SK-N-SH (cell line): ENCODE results near the gene SHE. TPM values are rescaled to one million over a fixed set of nuclear protein-coding genes. Genes with fewer than 3 reads are reported as not detected.

Source experiments
- CTCF ChIA-PET: fragments of 300-600, 350-600 bp; formaldehyde crosslinking; extraction: SDS; loops from one replicate; lab custom pipeline; 2021; lab: Yijun Ruan, JAX
- POLR2A ChIA-PET: fragments of 350-600 bp; sonication (Branson Sonifier 250); formaldehyde crosslinking; extraction: SDS; loops from one replicate; lab custom pipeline; 2020; ENCODE audit warnings: antibody characterized with exemption, inconsistent platforms; lab: Yijun Ruan, JAX
- DNase-seq: peaks from one replicate; pipeline ENCODE4 v3.0.0; 2012
- H2AFZ ChIP-seq: fragments of 200-600 bp; sonication (generic); 2 replicates; pipeline ENCODE4 v1.8.1; 2016; ENCODE audit warnings: antibody characterized with exemption, mild to moderate bottlenecking, low read depth
- H3F3A ChIP-seq: fragments of 200-600 bp; sonication (generic); replicated peaks from 2 replicates; pipeline ENCODE3; 2016; ENCODE audit warnings: antibody characterized with exemption, mild to moderate bottlenecking; ENCODE audit not compliant: insufficient read depth
- H3K27ac ChIP-seq, 2 experiments: fragments of 200-500 bp in 1 of 2; fragments of 200-600 bp in 1 of 2; sonication (Bioruptor generic) in 1 of 2; sonication (generic), shearing (Covaris generic) in 1 of 2; 2 replicates each; pipeline versions ENCODE4 v1.5.1 to v1.6.1; 2014 to 2016; ENCODE audit warnings: low read depth in 2 of 2, inconsistent platforms in 1 of 2, low read length in 1 of 2, mild to moderate bottlenecking in 1 of 2, mixed read lengths in 1 of 2
- H3K27me3 ChIP-seq: fragments of 200-600 bp; sonication (generic), shearing (Covaris generic); 2 replicates; pipeline ENCODE4 v1.6.1; 2016; ENCODE audit warnings: mixed run types; ENCODE audit not compliant: insufficient read depth
- H3K36me3 ChIP-seq, 2 experiments: fragments of 200-500 bp in 1 of 2; fragments of 200-600 bp in 1 of 2; sonication (Bioruptor generic) in 1 of 2; sonication (generic) in 1 of 2; replicated peaks in 1 of 2; 2 replicates each; pipeline versions ENCODE3 to v1.5.1; 2014 to 2016; ENCODE audit warnings: low read length in 1 of 2, mild to moderate bottlenecking in 1 of 2; ENCODE audit not compliant: insufficient read depth in 2 of 2, control insufficient read depth in 1 of 2
- H3K4me1 ChIP-seq, 2 experiments: fragments of 200-500 bp in 1 of 2; fragments of 200-600 bp in 1 of 2; sonication (Bioruptor generic) in 1 of 2; sonication (generic), shearing (Covaris generic) in 1 of 2; 2 replicates each; pipeline versions ENCODE4 v1.5.1 to v1.6.1; 2014 to 2016; ENCODE audit warnings: low read depth in 1 of 2, low read length in 1 of 2, mixed run types in 1 of 2; ENCODE audit not compliant: insufficient read depth in 2 of 2, control insufficient read depth in 1 of 2
- H3K4me2 ChIP-seq: fragments of 200-600 bp; sonication (generic), shearing (Covaris generic); 2 replicates; pipeline ENCODE4 v1.6.1; 2017; ENCODE audit warnings: mixed run types
- H3K4me3 ChIP-seq, 2 experiments: fragments of 200-500 bp in 1 of 2; fragments of 200-600 bp in 1 of 2; sonication (Bioruptor generic) in 1 of 2; sonication (generic), shearing (Covaris generic) in 1 of 2; 2 replicates each; pipeline versions ENCODE4 v1.5.1 to v1.8.1; 2014 to 2016; ENCODE audit warnings: low read depth in 2 of 2, inconsistent platforms in 1 of 2, low read length in 1 of 2, mild to moderate bottlenecking in 1 of 2, mixed read lengths in 1 of 2, moderate library complexity in 1 of 2
- H3K79me2 ChIP-seq: fragments of 200-600 bp; sonication (generic); 2 replicates; pipeline ENCODE4 v1.8.1; 2017; ENCODE audit warnings: mild to moderate bottlenecking; ENCODE audit not compliant: insufficient read depth
- H3K9ac ChIP-seq: fragments of 200-600 bp; sonication (generic); 2 replicates; pipeline ENCODE4 v1.6.1; 2017; ENCODE audit warnings: mixed run types
- H3K9me2 ChIP-seq: fragments of 200-600 bp; sonication (generic); 2 replicates; pipeline ENCODE4 v1.6.1; 2017; ENCODE audit warnings: mixed run types
- H3K9me3 ChIP-seq: fragments of 200-600 bp; sonication (generic); 2 replicates; pipeline ENCODE4 v1.6.1; 2017; ENCODE audit warnings: mixed run types, mild to moderate bottlenecking, moderate library complexity
- H4K20me1 ChIP-seq: fragments of 200-600 bp; sonication (generic); 2 replicates; pipeline ENCODE4 v1.6.1; 2017; ENCODE audit warnings: mild to moderate bottlenecking, mixed run types; ENCODE audit not compliant: insufficient read depth
- CHD2 ChIP-seq: fragments of 150-350 bp; IDR thresholded peaks from 2 replicates; pipeline ENCODE4 v1.6.1; 2018; ENCODE audit warnings: low read length; ENCODE audit not compliant: partially characterized antibody
- ELF1 ChIP-seq: IDR thresholded peaks from 2 replicates; pipeline ENCODE4 v1.4.0; 2012
- FOSL2 ChIP-seq: IDR thresholded peaks from 2 replicates; pipeline ENCODE4 v1.4.0; 2012; ENCODE audit warnings: low read depth, mild to moderate bottlenecking, moderate library complexity, borderline replicate concordance
- GABPA ChIP-seq: IDR thresholded peaks from 2 replicates; pipeline ENCODE4 v1.4.0; 2012; ENCODE audit warnings: low read depth, mild to moderate bottlenecking
- JUND ChIP-seq: IDR thresholded peaks from 2 replicates; pipeline ENCODE4 v1.4.0; 2012
- MXI1 ChIP-seq: IDR thresholded peaks from 2 replicates; pipeline ENCODE4 v1.6.1; 2012; ENCODE audit warnings: mild to moderate bottlenecking, low read depth, low read length, improper control_type of control experiment
- NFIC ChIP-seq: IDR thresholded peaks from 2 replicates; pipeline ENCODE4 v1.4.0; 2012; ENCODE audit warnings: borderline replicate concordance
- NRF1 ChIP-seq: IDR thresholded peaks from 2 replicates; pipeline ENCODE4 v1.6.1; 2012; ENCODE audit warnings: low read depth, mild to moderate bottlenecking, low read length
- POLR2AphosphoS5 ChIP-seq: IDR thresholded peaks from 2 replicates; pipeline ENCODE4 v1.6.1; 2012; ENCODE audit warnings: low read depth, low read length
- RAD21 ChIP-seq: IDR thresholded peaks from 2 replicates; pipeline ENCODE4 v1.6.1; 2012; ENCODE audit warnings: mild to moderate bottlenecking, low read length
- SIN3A ChIP-seq: IDR thresholded peaks from 2 replicates; pipeline ENCODE4 v1.6.1; 2012; ENCODE audit warnings: low read depth, mild to moderate bottlenecking, low read length, moderate library complexity, borderline replicate concordance
- TAF1 ChIP-seq: IDR thresholded peaks from 2 replicates; pipeline ENCODE4 v1.6.1; 2012; ENCODE audit warnings: low read depth, mild to moderate bottlenecking, low read length, moderate library complexity, borderline replicate concordance
- TCF12 ChIP-seq: IDR thresholded peaks from 2 replicates; pipeline ENCODE4 v1.4.0; 2012
- WGBS: methylation state at CpG from one replicate; pipeline ENCODE4 v1.1.6; 2017; ENCODE audit warnings: low lambda C conversion rate; 5-methylcytosine and 5-hydroxymethylcytosine counted together
- polyA plus RNA-seq, 3 experiments: library from polyadenylated mRNA; depleted of rRNA; stranded (reverse); fragments of >200 nt; gene quantifications; 2 replicates each; pipeline ENCODE4 v1.2.3, GENCODE V29; 2012
- TF ChIP-seq, protein P1 (sequence below): IDR thresholded peaks from 2 replicates; pipeline ENCODE4 v1.4.0; 2012; ENCODE audit warnings: low read depth
- TF ChIP-seq, protein P2 (sequence below): IDR thresholded peaks from 2 replicates; pipeline ENCODE4 v1.4.0; 2012; ENCODE audit warnings: low read depth, borderline replicate concordance
- TF ChIP-seq, protein P3 (sequence below): IDR thresholded peaks from 2 replicates; pipeline ENCODE4; 2012
- TF ChIP-seq, protein P4 (sequence below): fragments of 200-600 bp; sonication (generic); IDR thresholded peaks from 2 replicates; pipeline ENCODE4 v1.6.1; 2017; ENCODE audit warnings: antibody characterized with exemption, mild to moderate bottlenecking, moderate library complexity

Gene SHE
- polyA plus RNA-seq, 1 of the 3 experiments (the other 2 are of a cell fraction): not detected

DNA sequence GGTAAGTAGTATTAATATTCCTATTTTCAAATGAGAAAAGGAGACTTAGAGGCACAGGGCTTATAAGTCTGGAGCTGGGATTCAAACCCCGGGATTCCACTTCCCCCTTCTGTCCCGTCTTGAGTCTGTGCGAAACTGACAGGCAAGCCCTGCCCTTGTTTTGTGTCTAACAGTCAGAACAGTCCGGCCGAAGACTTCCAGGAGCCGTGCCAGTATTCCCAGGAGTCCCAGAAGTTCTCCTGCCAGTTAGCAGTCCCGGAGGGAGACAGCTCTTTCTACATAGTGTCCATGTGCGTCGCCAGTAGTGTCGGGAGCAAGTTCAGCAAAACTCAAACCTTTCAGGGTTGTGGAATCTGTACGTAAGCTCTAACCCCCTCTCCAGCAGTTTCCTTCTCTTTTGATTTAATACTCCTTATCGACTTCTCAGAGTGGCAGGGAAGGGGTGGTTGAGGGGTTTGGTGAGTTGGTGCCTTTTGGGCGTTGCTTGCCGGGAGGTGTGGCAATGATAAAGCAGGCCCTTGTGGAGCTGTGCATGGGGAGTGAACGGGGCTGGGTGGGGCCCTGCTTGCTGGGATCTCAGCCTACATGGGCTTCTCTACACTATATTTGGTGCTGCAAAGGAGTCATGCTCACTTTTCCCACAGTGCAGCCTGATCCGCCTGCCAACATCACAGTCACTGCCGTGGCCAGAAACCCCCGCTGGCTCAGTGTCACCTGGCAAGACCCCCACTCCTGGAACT lies 67.7 kb downstream of the SHE start:
- POLR2A ChIA-PET: interaction anchor here (0.6 kb wide), 1 partner anchor 43 kb away, joined by 6 read pairs; no protein-coding TSS in a partner anchor
- TF ChIP-seq NFIC (no peak), ELF1 (no peak), RAD21 (no peak), POLR2AphosphoS5 (no peak), CHD2 (no peak), TAF1 (no peak), FOSL2 (no peak), NRF1 (no peak), GABPA (no peak), SIN3A (no peak), JUND (no peak), MXI1 (no peak), TCF12 (no peak)
- TF ChIP-seq, protein P1, sequence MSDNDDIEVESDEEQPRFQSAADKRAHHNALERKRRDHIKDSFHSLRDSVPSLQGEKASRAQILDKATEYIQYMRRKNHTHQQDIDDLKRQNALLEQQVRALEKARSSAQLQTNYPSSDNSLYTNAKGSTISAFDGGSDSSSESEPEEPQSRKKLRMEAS: no peak
- TF ChIP-seq, protein P2, sequence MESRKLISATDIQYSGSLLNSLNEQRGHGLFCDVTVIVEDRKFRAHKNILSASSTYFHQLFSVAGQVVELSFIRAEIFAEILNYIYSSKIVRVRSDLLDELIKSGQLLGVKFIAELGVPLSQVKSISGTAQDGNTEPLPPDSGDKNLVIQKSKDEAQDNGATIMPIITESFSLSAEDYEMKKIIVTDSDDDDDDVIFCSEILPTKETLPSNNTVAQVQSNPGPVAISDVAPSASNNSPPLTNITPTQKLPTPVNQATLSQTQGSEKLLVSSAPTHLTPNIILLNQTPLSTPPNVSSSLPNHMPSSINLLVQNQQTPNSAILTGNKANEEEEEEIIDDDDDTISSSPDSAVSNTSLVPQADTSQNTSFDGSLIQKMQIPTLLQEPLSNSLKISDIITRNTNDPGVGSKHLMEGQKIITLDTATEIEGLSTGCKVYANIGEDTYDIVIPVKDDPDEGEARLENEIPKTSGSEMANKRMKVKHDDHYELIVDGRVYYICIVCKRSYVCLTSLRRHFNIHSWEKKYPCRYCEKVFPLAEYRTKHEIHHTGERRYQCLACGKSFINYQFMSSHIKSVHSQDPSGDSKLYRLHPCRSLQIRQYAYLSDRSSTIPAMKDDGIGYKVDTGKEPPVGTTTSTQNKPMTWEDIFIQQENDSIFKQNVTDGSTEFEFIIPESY: no peak
- TF ChIP-seq, protein P3, sequence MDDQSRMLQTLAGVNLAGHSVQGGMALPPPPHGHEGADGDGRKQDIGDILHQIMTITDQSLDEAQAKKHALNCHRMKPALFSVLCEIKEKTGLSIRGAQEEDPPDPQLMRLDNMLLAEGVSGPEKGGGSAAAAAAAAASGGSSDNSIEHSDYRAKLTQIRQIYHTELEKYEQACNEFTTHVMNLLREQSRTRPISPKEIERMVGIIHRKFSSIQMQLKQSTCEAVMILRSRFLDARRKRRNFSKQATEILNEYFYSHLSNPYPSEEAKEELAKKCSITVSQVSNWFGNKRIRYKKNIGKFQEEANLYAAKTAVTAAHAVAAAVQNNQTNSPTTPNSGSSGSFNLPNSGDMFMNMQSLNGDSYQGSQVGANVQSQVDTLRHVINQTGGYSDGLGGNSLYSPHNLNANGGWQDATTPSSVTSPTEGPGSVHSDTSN: no peak
- TF ChIP-seq, protein P4, sequence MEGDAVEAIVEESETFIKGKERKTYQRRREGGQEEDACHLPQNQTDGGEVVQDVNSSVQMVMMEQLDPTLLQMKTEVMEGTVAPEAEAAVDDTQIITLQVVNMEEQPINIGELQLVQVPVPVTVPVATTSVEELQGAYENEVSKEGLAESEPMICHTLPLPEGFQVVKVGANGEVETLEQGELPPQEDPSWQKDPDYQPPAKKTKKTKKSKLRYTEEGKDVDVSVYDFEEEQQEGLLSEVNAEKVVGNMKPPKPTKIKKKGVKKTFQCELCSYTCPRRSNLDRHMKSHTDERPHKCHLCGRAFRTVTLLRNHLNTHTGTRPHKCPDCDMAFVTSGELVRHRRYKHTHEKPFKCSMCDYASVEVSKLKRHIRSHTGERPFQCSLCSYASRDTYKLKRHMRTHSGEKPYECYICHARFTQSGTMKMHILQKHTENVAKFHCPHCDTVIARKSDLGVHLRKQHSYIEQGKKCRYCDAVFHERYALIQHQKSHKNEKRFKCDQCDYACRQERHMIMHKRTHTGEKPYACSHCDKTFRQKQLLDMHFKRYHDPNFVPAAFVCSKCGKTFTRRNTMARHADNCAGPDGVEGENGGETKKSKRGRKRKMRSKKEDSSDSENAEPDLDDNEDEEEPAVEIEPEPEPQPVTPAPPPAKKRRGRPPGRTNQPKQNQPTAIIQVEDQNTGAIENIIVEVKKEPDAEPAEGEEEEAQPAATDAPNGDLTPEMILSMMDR: no peak
- TF ChIP-seq, all 33 proteins: peak for 0
- no peaks in the 10 kb centered on the region for H3K36me3 ChIP-seq
- H3K27ac ChIP-seq: no peak overlapping the region
- H3K9ac ChIP-seq: no peak overlapping the region
- H3K27me3 ChIP-seq: no peaks in the 10 kb centered on the region
- CTCF ChIA-PET: interaction anchor here (0.6 kb wide), 1 partner anchor 457 kb away, joined by 3 read pairs; the partner anchor contains the start of gene JTB
- H3K4me3 ChIP-seq: no peak overlapping the region
- WGBS: 93% methylated on average over 18 of the region's 18 CpGs
- H3K9me3 ChIP-seq: no peaks in the 10 kb centered on the region
- peaks cover 0 to 3% of the 10 kb centered on the region in 2 experiments; a peak in 1 of 4 replicates for H3K4me1 ChIP-seq
- H3K79me2 ChIP-seq: no peaks in the 10 kb centered on the region
- no peaks in the 10 kb centered on the region for H4K20me1 ChIP-seq
- DNase-seq: no peak
- H2AFZ ChIP-seq: no peak overlapping the region
- no peaks in the 10 kb centered on the region for H3K9me2 ChIP-seq
- H3F3A ChIP-seq: peaks cover 10% of the 10 kb centered on the region
- no peak overlapping the region for H3K4me2 ChIP-seq
